Fibroblast of upper back skin (primary cell): ENCODE data around the gene OR8H2.
"Not testable (repeated sequence)": the region's sequence is repeated elsewhere in the genome, so short reads cannot be mapped to it uniquely, and the experiment has no call there.

Experiments
- DNase-seq: peaks from one replicate; pipeline ENCODE4 v3.0.0-alpha.2; 2013

Gene OR8H2

GRCh38 chr11:56103210-56103737 lies at the start of gene OR8H2:
Gene OR8H2 (plus strand): TSS chr11:56103687. CDS start chr11:56105043, 1,356 bp downstream.
- DNase-seq, result no peak

DNA sequence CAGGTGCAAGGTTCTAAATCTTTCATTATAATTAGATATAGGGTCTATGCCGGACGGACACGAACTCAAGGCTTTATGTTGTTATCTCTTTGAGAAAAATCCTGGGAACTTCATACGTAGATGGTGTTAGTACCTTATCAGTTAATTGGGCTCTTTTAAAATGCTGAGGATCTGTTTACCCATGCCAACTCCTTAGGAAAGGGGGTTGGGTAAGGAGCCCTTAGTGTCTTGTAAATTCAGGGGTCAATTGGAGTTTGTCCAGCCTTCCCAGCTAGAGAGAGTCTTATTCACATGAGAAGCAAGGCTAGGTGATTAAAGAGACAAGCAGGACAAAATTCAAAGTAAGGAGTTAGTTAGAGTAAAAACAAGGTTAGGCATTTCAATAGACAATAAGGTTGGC lies 47.1 kb upstream of the OR8H2 start:
- DNase-seq, result not testable (repeated sequence)

- DNase-seq, result not testable (repeated sequence)
Observed at GRCh38 chr11:56057661-56058237, 45.7 kb upstream of the OR8H2 start.

DNA sequence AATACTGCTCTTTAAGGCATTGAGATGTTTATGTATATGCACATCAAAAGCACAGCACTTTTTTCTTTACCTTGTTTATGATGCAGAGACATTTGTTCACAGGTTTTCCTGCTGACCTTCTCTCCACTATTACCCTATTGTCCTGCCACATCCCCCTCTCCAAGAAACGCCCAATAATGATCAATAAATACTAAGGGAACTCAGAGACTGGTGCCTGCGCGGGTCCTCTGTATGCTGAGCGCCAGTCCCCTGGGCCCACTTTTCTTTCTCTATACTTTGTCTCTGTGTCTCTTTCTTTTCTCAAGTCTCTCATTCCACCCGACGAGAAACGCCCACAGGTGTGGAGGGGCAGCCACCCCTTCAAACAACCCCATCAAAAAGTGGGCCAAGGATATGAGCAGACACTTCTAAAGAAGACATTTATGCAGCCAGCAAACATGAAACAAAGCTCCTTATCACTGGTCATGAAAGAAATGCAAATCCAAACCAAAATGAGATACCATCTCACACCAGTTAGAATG lies 45.2 kb upstream of the OR8H2 start:
- not testable (repeated sequence) for DNase-seq

DNA sequence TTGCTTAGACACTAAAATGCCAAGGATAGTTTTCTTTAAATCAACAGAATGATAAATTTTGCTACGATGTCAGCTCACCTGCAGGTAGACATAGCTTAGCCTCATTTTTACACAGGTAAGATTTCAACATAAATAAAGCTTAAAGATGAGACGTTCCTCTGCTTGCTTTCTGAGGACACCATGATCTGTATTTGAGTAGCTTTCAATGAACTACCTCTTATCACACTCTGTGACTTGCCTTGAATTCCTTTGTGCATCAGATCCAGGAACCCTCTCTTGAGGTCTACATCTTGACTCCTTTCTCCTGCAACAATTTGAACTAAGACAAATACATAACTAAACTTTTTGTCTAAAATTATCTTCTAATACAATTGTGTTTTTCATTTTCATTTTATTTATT lies 36.5 kb upstream of the OR8H2 start:
- no peak for DNase-seq

- no peak for DNase-seq
Observed at GRCh38 chr11:56089697-56090096, 13.8 kb upstream of the OR8H2 start.

- no peak for DNase-seq
Observed at GRCh38 chr11:56093008-56093407, 10.5 kb upstream of the OR8H2 start, which contains the start of gene OR8I2. Gene OR8I2 (plus strand): TSS chr11:56093308. CDS start chr11:56093308, 0 bp downstream.

- DNase-seq, result no peak
Observed at GRCh38 chr11:56122073-56122472, 18.6 kb downstream of the OR8H2 start, which contains the start of gene OR8H3. Gene OR8H3 (plus strand): TSS chr11:56122373. CDS start chr11:56122373, 0 bp downstream.

GRCh38 chr11:56140151-56140661 lies 36.7 kb downstream of the OR8H2 start, which contains the start of gene OR8J3:
Gene OR8J3 (minus strand): TSS chr11:56140201. CDS start chr11:56137718, 2,483 bp downstream.
- DNase-seq, result no peak

GRCh38 chr11:56143681-56144080 lies 40.2 kb downstream of the OR8H2 start:
- not testable (repeated sequence) for DNase-seq

- DNase-seq, result no peak
Observed at GRCh38 chr11:56151376-56151775, 47.9 kb downstream of the OR8H2 start.

- no peak for DNase-seq
Observed at GRCh38 chr11:56152333-56152732, 48.8 kb downstream of the OR8H2 start.
